Measurements from ENCODE around the gene COL6A2. TPM values are rescaled to one million over a fixed set of nuclear protein-coding genes. Genes with fewer than 3 reads are reported as not detected.
A peak's percentile ranks its signal among the peaks of the same experiment; 100 is the strongest.

The COL6A2 gene
- total RNA-seq, 1 donor from 2014 or later = 196 TPM

DNA sequence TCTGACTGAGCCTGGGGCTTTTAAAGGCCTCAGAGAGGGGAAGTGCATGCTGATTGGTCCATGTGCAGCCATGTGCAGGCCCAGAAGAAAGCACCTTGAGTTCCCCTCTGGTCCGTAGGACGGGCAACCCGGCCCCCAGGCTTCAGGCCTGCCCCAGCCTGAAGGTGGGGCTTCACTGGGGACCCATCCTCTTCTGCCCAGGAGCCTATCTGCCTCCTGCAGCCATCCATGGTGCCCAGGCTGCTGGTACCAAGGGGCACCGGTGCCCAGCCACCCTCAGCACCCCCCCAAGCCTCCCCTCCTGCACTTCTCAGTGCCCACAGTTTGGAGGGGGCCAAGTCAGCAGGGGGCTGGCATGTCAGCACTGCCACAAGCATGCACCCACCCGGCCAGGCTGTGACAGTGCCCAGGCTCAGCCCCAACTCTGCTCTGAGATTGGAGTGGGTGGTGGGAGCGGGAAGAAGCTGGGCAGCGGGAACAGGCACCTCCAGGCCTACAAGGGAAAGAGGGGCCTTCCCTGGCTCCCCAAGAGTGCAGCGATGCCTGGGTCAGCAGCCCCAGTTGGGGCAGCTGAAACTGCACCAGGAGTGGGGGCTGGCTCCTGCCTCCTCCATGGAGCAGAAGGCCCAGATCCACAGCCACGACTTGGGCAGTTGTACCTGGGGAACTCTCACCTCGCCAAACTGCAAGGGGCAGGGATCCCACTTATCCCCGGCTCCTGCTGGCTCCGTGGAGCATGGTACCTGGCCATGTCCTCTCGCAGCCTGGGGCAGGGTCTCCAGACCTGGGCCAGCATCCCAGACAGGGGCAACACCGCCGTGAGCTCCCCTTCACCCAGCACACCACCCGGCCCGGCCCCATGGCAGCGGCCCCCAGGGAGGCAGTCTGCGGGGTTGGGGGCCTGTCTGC lies 11.7 kb downstream of the COL6A2 start:
- intact Hi-C loops (cut with micrococcal nuclease) = loop anchor here (10.0 kb wide), 1 partner anchor 135 kb away; no protein-coding TSS in a partner anchor
- DNase-seq = peak; percentile 55

DNA sequence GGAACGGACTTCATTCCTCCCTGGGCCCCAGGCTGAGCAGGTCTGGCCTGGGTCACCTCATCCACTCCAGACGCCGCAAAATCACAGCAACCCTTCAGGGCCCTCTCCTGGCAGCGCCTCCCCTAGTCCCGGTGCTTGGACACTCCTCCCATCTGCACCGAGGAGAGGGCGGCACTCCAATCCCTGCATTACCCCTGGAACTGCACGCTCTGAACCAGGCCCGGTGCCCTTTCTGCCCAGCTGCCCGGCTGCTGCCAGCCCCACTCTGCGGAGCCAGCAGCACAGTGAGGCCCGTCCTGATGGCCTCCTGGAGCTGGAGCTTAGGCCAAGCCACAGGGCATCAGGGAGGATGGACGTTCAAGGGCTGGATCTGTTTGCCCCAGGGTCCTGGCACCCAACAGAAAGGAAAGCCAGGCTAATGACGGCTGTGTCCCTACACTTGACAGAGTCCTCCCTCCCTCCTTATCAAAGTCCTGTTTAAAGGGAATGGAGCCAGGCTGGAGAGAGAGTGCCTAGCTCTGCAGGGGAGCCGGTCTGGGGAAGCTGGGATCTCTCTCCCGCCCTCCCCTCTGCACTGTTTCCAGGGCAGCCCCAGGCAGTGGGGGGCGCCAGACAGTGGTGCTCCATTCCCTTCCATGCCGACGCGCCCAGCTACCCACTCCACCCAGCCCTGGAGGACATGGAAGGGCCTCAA lies 12.7 kb downstream of the COL6A2 start:
- intact Hi-C loops (cut with micrococcal nuclease) = no loop called here
- peak; percentile 92 for ATAC-seq
- DNase-seq = peak; percentile 87

More for the DNA sequence above, 11.7 kb downstream of the COL6A2 start:
- ATAC-seq = peak; percentile 34

DNA sequence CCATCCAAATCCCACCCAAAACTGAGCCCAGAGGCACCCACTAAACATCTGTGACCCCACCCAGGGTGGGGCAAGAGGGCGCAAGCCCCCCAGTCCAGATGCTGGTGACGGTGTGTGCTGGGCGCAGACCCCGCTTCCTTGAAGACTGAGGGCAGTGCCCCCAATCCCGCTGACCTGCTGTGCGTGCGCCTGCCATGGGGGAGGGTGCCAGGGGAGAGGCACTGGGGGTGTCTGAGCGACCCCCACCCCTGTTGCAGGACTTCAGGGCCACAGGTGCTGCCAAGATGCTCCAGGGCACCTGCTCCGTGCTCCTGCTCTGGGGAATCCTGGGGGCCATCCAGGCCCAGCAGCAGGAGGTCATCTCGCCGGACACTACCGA lies 13.3 kb downstream of the COL6A2 start:
- intact Hi-C loops (cut with micrococcal nuclease) = no loop called here
- ATAC-seq (no peak), DNase-seq (no peak)

DNA sequence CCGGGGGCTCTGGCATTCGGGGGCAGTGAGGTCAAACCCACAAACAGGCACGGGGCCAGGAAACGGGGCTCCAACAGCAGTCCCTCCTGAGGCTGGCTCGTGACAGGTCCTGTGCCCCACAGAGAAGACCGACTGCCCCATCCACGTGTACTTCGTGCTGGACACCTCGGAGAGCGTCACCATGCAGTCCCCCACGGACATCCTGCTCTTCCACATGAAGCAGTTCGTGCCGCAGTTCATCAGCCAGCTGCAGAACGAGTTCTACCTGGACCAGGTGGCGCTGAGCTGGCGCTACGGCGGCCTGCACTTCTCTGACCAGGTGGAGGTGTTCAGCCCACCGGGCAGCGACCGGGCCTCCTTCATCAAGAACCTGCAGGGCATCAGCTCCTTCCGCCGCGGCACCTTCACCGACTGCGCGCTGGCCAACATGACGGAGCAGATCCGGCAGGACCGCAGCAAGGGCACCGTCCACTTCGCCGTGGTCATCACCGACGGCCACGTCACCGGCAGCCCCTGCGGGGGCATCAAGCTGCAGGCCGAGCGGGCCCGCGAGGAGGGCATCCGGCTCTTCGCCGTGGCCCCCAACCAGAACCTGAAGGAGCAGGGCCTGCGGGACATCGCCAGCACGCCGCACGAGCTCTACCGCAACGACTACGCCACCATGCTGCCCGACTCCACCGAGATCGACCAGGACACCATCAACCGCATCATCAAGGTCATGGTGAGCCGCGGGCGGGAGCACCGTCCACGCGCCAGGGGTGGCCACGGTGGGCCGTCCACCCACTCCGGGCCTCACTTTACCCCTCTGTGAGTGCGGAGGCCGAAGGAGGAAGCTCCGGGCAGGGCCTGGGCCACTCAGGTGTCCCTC lies 14.2 kb downstream of the COL6A2 start:
- DNase-seq (peak; percentile 33), ATAC-seq (no peak)
- intact Hi-C loops (cut with micrococcal nuclease) = no loop called here

DNA sequence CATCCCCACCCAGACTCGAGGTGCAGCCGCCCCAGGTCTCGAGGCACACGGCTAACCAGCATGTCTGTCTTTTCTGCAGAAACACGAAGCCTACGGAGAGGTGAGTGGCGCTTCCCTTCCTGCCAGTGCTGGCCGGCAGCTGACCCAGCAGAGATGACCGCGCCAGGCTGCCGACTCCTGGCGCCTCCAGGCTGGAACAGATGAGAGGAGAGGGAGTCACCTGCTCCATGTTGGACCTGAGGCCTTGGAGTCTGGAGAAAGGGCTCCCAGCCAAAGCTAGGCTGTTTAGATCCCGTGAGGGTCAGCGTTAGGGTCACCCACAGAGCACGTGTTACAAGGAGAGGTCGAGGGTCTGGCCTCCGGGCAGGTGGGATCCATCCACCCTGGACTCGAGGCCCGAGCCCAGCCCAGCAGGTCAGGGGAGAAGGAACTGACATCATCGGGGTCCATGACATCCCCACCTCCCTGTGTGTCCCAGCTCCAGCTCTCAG lies 14.9 kb downstream of the COL6A2 start:
- no peak for ATAC-seq
- intact Hi-C loops (cut with micrococcal nuclease) = no loop called here
- no peak for DNase-seq

DNA sequence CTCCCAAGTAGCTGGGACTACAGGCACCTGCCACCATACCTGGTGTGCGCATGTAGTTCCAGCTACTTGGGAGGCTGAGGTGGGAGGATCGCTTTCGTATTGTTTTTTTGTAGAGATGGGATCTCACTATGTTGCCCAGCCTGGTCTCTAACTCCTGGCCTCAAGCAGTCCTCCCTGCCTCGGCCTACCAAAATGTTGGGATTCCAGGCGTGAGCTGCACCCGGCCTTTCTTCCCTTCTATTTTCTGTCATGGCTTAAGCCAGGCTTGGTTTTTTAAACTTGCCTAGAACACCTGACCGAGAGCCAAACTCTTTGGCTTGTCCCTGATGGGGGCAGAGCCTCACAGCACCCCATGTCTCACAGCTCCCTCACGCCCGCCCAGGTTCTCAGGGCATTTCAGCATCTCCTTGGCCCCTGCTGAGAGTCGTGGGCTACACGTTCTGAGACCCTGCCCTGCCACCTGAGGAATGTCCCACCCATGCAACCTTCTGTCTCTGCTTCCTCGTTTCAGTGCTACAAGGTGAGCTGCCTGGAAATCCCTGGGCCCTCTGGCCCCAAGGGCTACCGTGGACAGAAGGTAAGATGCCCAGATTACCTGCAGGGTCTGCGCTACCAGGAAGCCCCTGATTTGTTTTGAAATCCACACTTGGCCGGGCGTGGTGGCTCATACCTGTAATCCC lies 15.7 kb downstream of the COL6A2 start:
- DNase-seq (no peak), ATAC-seq (no peak)
- intact Hi-C loops (cut with micrococcal nuclease) = no loop called here

DNA sequence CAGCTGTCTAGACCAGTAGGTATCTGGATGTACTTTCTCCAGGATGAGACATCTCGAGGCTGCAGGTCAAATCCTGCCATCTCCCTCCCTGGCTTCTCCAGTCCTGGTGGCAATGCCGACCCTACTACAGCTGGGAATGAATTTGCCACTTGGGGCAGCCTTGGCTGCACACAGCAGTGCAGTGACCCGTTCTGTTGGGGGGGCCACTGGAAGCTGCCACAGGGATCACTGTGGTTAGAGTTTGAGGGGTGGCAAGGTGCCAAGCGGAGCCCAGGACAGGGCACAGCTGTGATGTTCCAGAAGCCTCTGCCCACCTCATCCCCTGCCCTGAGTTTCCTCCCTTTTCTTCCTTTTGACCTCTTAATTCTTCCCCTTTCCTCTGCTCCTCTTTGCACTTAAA lies 17.1 kb downstream of the COL6A2 start:
- intact Hi-C loops (cut with micrococcal nuclease) = no loop called here
- DNase-seq (peak; percentile 33), ATAC-seq (no peak)

DNA sequence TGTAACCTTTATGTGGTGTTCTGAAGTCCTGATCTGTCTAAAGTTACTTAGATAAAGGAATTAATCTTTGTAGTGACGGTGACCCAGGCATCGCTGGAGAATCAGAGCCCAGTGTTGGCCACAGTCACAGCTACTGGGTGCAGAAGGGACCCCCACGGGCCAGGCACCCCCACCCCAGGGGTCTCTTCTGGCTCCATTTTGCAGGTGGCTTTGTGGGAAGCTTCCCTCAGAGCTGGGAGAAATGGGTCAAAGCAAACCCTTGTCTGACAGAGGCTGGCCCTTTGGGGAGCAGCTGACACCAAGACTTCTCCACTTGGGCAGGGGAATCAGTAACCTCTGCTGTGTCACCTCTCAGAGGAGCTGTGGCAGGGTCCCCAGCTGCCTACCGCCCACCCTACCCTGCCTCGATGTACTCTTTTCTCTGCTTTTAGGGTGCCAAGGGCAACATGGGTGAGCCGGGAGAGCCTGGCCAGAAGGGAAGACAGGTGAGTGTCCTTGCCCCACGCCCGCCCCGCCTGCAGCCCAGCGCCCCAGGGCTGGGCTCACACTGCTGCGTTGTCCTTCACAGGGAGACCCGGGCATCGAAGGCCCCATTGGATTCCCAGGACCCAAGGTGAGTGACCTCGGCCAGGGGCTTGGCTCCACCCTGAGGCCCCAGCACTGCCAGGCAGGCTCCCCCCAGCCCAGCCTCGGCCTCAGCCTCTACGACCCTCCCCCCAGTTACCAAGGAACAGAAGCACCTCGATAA lies 17.7 kb downstream of the COL6A2 start:
- no peak for ATAC-seq
- intact Hi-C loops (cut with micrococcal nuclease) = no loop called here
- no peak for DNase-seq

DNA sequence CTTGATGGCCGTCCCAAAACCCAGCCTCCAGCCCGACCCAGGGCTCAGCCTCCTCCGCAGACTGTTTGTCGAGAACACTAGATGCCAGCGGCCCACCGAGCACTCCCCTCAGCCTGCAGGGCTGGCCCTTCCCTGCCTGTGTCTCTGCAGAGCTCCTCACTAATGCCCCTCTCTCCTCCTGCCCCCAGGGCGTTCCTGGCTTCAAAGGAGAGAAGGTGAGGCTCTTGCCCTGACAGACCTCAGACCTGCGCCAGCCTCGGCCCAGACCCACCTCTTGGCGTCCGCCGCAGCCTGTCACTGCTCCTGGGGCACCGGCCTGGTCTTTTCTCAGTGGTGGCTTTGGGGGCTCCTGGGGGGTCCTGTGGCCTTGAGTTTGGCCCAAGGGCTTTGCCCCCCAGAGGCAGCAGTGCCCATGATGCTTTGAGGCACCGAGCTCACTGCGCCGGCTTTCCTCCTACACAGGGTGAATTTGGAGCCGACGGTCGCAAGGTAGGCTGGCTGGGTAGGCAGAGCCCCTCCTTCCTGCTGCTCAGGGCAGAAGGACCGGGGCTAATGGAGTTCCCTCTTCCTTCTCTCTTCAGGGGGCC lies 18.4 kb downstream of the COL6A2 start:
- DNase-seq (peak; percentile 32), ATAC-seq (no peak)
- intact Hi-C loops (cut with micrococcal nuclease) = no loop called here

DNA sequence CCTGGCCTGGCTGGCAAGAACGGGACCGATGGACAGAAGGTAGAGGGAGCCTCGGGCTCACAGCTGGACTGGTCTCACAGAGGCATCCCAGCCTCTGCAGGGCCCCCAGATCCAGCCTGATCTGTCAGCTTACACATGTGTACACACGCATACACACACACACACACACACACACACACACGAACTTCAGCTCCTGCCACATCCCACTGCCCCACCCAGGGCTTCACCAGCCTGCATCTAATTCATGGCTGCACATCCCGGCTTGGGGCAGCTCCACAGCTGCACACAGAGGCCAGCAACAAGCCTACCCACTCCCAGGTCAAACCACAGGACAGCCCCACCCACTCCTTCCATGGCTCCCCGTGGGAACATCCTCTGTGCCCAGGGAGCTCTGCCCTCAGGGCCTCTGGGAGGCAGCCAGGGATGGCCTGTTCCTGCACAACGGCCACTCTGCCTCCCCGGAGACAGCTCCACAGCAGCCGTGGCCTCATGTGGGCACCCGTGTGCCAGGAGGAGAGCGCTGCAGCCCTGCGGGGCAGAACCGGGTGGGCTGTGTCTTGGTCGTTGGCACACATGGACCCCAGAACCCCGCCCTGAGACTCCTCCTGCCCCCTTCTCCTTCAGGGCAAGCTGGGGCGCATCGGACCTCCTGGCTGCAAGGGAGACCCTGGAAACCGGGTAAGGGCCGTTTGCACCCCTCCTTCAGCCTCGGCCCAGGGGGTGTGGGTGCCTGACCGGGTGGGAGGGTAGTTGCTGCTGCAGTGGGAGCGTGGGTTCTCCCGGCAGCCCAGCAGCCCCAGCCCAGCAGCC lies 19.1 kb downstream of the COL6A2 start:
- peak; percentile 23 for DNase-seq
- no peak for ATAC-seq
- intact Hi-C loops (cut with micrococcal nuclease) = no loop called here

DNA sequence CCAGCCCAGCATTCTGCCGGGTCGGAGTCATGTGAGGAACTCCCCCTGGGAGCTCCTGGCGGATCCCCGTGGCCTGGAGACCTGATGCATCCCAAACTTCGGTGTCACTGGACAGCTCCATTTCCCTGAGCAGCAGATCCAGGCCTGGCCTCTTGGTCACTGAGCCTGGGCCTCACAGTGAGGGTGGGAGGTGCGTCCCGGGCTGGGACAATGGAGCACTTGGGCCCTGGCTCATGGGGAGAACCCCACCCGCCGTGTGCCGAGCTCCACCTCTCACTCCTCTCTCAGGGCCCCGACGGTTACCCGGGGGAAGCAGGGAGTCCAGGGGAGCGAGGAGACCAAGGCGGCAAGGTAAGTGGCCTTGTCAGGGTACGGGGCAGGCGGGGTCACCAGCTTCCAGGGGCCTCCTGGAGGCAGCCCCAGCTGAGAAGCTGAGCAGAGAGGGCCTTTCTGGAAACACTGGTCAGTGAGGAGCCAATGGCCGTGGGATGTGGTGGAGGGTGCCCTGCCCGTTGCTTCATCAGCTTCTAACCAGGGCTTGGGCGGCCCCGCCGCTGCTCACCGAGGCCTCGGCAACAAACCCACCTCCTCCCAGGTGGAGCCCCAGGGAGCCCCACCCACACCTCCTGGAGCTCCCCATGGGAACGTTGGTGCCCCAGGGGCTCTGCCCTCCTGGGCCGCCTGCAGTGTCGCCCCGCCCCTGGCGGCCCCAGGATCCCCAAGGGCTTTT lies 19.8 kb downstream of the COL6A2 start:
- DNase-seq (peak; percentile 25), ATAC-seq (no peak)
- intact Hi-C loops (cut with micrococcal nuclease) = no loop called here

DNA sequence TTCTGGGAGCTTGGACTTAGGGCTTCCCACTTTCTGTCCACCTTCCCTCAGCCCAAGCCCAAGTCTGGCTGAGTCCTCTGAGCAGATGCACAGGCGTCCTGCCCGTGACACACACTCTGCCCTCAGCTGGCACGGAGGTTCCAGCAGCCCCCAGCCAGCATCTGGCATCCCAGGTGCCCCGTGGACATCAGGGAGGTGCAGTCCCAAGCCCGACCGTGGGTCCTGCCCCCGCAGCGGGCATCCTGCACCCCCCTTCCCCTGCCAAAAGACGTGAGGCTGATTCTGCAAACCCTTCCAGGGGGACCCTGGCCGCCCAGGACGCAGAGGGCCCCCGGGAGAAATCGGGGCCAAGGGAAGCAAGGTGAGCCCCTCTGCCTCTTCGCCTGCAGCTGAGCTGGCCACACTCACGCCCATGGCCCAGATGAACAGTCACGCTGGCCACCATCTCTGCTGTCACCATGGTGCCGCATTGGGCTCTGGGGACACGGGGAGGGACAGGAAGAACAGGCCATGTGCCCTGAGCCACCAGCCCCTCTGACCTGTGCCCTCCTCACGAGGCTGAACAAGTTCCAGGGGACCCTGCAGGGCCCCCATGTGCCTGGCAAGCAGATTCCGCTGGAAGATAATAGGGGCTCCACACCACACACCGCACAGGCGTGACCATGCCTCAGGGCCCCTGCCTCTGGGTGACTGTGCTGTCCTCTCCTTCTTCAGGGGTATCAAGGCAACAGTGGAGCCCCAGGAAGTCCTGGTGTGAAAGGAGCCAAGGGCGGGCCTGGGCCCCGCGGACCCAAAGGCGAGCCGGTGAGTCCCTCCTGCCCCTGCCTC lies 20.6 kb downstream of the COL6A2 start:
- intact Hi-C loops (cut with micrococcal nuclease) = no loop called here
- DNase-seq (peak; percentile 24), ATAC-seq (no peak)

DNA sequence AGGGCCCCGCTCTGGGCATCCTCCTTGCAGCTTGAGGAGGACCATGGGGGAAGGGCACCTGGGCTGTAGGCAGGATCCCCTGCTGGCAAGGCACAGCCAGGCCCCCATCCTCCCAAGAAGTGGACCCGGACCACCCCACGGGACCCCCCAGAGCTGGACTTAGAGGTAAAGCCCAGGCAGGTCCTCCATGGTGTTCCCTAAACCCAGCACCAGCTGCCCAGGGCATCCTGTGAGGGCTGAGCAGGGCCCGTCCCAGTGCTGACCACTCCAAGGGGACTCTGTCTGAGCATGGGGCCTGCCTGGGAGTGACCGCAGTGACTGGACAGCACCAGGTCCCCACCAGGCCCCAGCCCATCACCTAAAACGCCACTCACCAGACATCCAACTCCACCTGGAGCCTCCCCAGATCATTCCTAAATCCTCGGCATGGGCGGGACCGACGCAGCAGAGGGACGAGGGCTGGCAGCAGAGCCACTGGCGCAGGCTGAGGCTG lies 21.3 kb downstream of the COL6A2 start:
- no peak for ATAC-seq
- intact Hi-C loops (cut with micrococcal nuclease) = no loop called here
- DNase-seq = peak; percentile 24

DNA sequence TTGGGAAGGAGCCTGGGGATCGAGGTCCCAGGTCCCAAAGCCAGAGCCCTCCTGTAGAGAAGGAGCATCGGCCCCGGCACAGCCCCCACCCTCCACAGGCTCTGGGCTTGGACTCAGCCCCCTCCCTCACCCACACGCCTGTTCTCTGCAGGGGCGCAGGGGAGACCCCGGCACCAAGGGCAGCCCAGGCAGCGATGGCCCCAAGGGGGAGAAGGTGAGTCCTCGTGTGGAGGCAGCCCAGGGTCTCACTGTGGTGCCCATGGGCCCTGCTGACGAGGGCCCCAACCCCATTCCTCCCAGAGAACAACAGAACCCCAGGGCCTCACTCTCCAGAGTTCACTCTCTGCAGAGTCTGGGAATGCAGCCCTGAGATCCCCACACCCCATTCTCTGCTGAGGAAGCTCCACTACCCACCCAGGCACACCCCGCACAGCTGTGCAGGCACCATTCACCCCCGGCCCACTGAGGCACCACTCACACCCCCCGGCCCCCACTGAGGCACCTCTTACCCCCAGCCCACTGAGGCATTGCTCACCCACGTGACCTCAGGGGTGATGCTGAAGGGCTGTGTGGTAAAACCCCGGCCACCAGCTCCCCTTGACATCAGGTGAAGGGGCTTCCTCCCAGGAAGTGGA lies 21.8 kb downstream of the COL6A2 start:
- intact Hi-C loops (cut with micrococcal nuclease) = no loop called here
- DNase-seq (no peak), ATAC-seq (no peak)

Data from left ventricle myocardium superior (tissue), 1 donor.